K562 (cell line): ENCODE data around the gene SEC16A. TPM values are rescaled to one million over a fixed set of nuclear protein-coding genes. Genes with fewer than 3 reads are reported as not detected.
A peak's percentile ranks its signal among the peaks of the same experiment; 100 is the strongest.

Experiments used
- CBX1 ChIP-seq: sonication (generic); IDR thresholded peaks from 2 replicates; pipeline ENCODE4 v1.6.1; 2016; ENCODE audit warnings: antibody characterized with exemption, low read depth, mild to moderate bottlenecking
- CHD2 ChIP-seq: IDR thresholded peaks from 2 replicates; pipeline ENCODE4 v1.6.1; 2011; ENCODE audit warnings: low read depth, low read length
- CTBP1 ChIP-seq: fragments of 450-650 bp; IDR thresholded peaks from 2 replicates; pipeline ENCODE4 v1.6.1; 2016; ENCODE audit warnings: borderline replicate concordance
- FIP1L1 ChIP-seq: fragments of 200-400 bp; formaldehyde crosslinking; IDR thresholded peaks from 2 replicates; pipeline ENCODE4 v1.6.1; 2018; ENCODE audit warnings: mild to moderate bottlenecking, low read depth, low read length; ENCODE audit not compliant: poor library complexity, severe bottlenecking
- HCFC1 ChIP-seq: IDR thresholded peaks from 2 replicates; pipeline ENCODE4 v1.6.1; 2012; ENCODE audit warnings: low read depth, low read length, improper control_type of control experiment
- HMG20B ChIP-seq: fragments of 250-450 bp; sonication (Bioruptor Pico); IDR thresholded peaks from 2 replicates; pipeline ENCODE4 v1.5.0; 2021; ENCODE audit warnings: mild to moderate bottlenecking
- KAT2B ChIP-seq: IDR thresholded peaks from one replicate; pipeline ENCODE4 v1.6.1; 2012; ENCODE audit warnings: low read depth, mild to moderate bottlenecking, control low read depth, inconsistent platforms, low read length, moderate library complexity
- KDM5B ChIP-seq: fragments of 200-600 bp; sonication (generic); IDR thresholded peaks from 2 replicates; pipeline ENCODE4 v1.6.1; 2012; ENCODE audit warnings: low read depth, mild to moderate bottlenecking, moderate library complexity, low read length, control low read depth, inconsistent platforms; ENCODE audit not compliant: insufficient replicate concordance
- KLF1 ChIP-seq: fragments of 450-650 bp; IDR thresholded peaks from 2 replicates; pipeline ENCODE4 v1.6.1; 2016; ENCODE audit warnings: missing genetic modification characterization, missing compliant biosample characterization
- MAZ ChIP-seq, 2 experiments: fragments of 450-650 bp in 1 of 2; sonication (generic) in 1 of 2; formaldehyde crosslinking; IDR thresholded peaks in 1 of 2; conservative IDR thresholded peaks in 1 of 2; 2 replicates each; pipeline versions ENCODE4 v1.4.0 to v1.5.0; 2020; ENCODE audit warnings: mild to moderate bottlenecking in 1 of 2, missing genetic modification reagents in 1 of 2
- MXI1 ChIP-seq: IDR thresholded peaks from 2 replicates; pipeline ENCODE4 v1.6.1; 2011; ENCODE audit warnings: low read depth, mild to moderate bottlenecking, improper control_type of control experiment, low read length
- RBBP5 ChIP-seq: fragments of 200-600 bp; sonication (generic); IDR thresholded peaks from 2 replicates; pipeline ENCODE4 v1.6.1; 2012; ENCODE audit warnings: borderline replicate concordance, mild to moderate bottlenecking, low read length, control low read depth, inconsistent platforms; ENCODE audit not compliant: insufficient read depth, poor library complexity, severe bottlenecking
- RUNX1 ChIP-seq: sonication (generic); IDR thresholded peaks from 2 replicates; pipeline ENCODE4 v1.6.1; 2016; ENCODE audit warnings: antibody characterized with exemption, low read depth
- SIN3A ChIP-seq, 2 experiments: fragments of 150-350 bp in 1 of 2; IDR thresholded peaks; 2 replicates each; pipeline ENCODE4 v1.6.1; 2011 to 2016; ENCODE audit warnings: borderline replicate concordance in 2 of 2, low read depth in 2 of 2, low read length in 2 of 2, mild to moderate bottlenecking in 2 of 2, moderate library complexity in 2 of 2; ENCODE audit not compliant: control insufficient read depth in 1 of 2
- SRSF9 ChIP-seq: fragments of 200-400 bp; formaldehyde crosslinking; IDR thresholded peaks from 2 replicates; pipeline ENCODE4 v1.6.1; 2017; ENCODE audit warnings: low read depth, low read length, borderline replicate concordance
- YY1 ChIP-seq, 3 experiments: IDR thresholded peaks; 2 replicates each; pipeline ENCODE4 v1.6.1; 2011; ENCODE audit warnings: low read length in 2 of 3, mild to moderate bottlenecking in 2 of 3, moderate library complexity in 2 of 3, borderline replicate concordance in 1 of 3, control low read depth in 1 of 3, low read depth in 1 of 3; ENCODE audit not compliant: insufficient read depth in 3 of 3, insufficient replicate concordance in 2 of 3, control insufficient read depth in 1 of 3, insufficient read length in 1 of 3; ENCODE audit errors: extremely low read depth in 1 of 3
- polyA plus RNA-seq, 8 experiments: library from polyadenylated mRNA; depleted of rRNA in 4 of 8; stranded (reverse) in 5 of 8; unstranded in 3 of 8; fragments of >200 nt; fragmentation: Nextera tagmentation in 2 of 8; fragmentation: Illumina TruSeq in 1 of 8; extraction: Ambion mirVana in 2 of 8; extraction: Trizol in 1 of 8; gene quantifications; 2 replicates each; pipeline versions ENCODE4 v1.2.1 to v1.2.3, GENCODE V29; 2011 to 2014; ENCODE audit warnings: inconsistent platforms in 1 of 8, missing spikeins in 1 of 8
- total RNA-seq, 7 experiments: library from RNA; depleted of rRNA in 6 of 7; stranded (reverse); fragments of >200 nt in 6 of 7; fragmentation: Illumina TruSeq in 2 of 7; extraction: Trizol in 2 of 7; gene quantifications; 2 replicates each; pipeline versions ENCODE4 v1.2.1 to v1.2.3, GENCODE V29; 2011 to 2021; ENCODE audit warnings: low replicate concordance in 1 of 7
- TF ChIP-seq, protein P1 (sequence below): fragments of 250-450 bp; sonication (Bioruptor Pico); IDR thresholded peaks from 2 replicates; pipeline ENCODE4 v1.9.0; 2021; ENCODE audit warnings: mild to moderate bottlenecking, inconsistent platforms
- TF ChIP-seq, protein P2 (sequence below), 2 experiments: fragments of 450-650 bp; conservative IDR thresholded peaks; 2 replicates each; pipeline ENCODE4 v1.6.1; 2017; ENCODE audit warnings: mild to moderate bottlenecking in 2 of 2, moderate library complexity in 2 of 2
- TF ChIP-seq, protein P3 (sequence below), 2 experiments: fragments of 450-650 bp in 1 of 2; sonication (generic) in 1 of 2; formaldehyde crosslinking; conservative IDR thresholded peaks; 2 replicates each; pipeline versions ENCODE4 v1.4.0 to v1.8.1; 2020 to 2022; ENCODE audit warnings: mild to moderate bottlenecking in 1 of 2, missing genetic modification reagents in 1 of 2
- TF ChIP-seq, protein P4 (sequence below): fragments of 250-450 bp; sonication (Bioruptor Pico); IDR thresholded peaks from 2 replicates; pipeline ENCODE4 v1.5.0; 2021

Gene SEC16A
- total and polyA plus RNA-seq, 9 of the 15 experiments (the other 6 are each of a cell fraction or from before 2014, with no cell fraction given): 8.3 to 62.8 (median 14.0) TPM

DNA sequence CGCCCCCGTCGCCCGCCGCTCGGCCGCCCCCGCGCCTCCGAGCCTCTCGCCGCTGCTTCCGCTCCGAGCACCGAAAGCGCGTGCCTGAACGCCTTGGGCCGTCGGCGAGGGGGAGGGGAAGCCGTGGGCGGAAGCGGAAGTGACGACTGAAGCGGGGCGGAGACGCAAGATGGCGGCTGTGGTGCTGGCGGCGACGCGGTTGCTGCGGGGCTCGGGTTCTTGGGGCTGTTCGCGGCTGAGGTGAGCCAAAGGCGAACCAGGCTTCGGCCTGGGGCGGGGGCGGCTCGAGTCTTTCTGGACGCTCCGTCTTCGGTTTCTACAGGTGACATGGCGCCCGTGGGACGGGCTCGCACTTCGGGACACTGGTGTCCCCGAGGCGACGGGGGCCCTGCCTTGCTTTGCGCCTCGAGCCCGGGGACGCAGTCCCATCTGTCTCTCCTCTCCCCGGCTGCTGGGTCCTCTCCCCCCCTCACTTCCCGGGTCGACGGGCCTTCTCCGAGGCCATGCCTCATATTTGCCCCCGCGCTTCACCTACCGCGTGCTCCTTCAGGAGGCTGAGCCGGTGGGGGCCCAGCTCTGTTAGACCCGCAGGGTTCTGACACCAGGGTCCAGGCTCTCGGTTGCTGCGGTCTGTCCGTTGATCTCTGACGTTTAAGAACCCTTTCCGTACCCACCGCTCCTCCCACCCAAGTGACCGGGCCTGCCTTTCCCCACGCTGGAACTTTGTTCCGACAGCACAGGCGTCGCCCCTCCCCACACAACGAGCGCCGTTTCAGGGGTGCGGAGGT, 72.1 kb downstream of the SEC16A start, which contains the start of the genes ENTR1 and PMPCA (continued):
- TF ChIP-seq, protein P1, sequence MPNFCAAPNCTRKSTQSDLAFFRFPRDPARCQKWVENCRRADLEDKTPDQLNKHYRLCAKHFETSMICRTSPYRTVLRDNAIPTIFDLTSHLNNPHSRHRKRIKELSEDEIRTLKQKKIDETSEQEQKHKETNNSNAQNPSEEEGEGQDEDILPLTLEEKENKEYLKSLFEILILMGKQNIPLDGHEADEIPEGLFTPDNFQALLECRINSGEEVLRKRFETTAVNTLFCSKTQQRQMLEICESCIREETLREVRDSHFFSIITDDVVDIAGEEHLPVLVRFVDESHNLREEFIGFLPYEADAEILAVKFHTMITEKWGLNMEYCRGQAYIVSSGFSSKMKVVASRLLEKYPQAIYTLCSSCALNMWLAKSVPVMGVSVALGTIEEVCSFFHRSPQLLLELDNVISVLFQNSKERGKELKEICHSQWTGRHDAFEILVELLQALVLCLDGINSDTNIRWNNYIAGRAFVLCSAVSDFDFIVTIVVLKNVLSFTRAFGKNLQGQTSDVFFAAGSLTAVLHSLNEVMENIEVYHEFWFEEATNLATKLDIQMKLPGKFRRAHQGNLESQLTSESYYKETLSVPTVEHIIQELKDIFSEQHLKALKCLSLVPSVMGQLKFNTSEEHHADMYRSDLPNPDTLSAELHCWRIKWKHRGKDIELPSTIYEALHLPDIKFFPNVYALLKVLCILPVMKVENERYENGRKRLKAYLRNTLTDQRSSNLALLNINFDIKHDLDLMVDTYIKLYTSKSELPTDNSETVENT (CRISPR knock-in tag): peak; percentile 46; the same call in 1 of the 2 replicates
- TF ChIP-seq SRSF9 (no peak), CHD2 (peak; percentile 59), SIN3A (IDR thresholded peaks at IDR 0.05; ENCODE audit: borderline replicate concordance in 2 of 2, control insufficient read depth in 1 of 2, low read depth in 2 of 2, low read length in 2 of 2) (peak; percentile 9 to 83; a peak in 3 of 4 replicates), YY1 (IDR thresholded peaks at IDR 0.05; ENCODE audit: borderline replicate concordance in 1 of 3, control insufficient read depth in 1 of 3, extremely low read depth in 1 of 3, insufficient read depth in 3 of 3, insufficient read length in 1 of 3, insufficient replicate concordance in 2 of 3, low read depth in 1 of 3, low read length in 2 of 3) (peak; percentile 92 to 99 (median 96)), KLF1 (tag) (no peak), RBBP5 (peak; percentile 83), CBX1 (peak; percentile 8; the same call in 1 of the 2 replicates), KDM5B (peak; percentile 89), MXI1 (peak; percentile 44; the same call in 1 of the 2 replicates), MAZ (CRISPR knock-in tag; conservative IDR thresholded peaks at IDR 0.05 in 1 of 2, IDR thresholded peaks at IDR 0.05 in 1 of 2) (peak; percentile 52 to 73; a peak in 3 of 4 replicates), HMG20B (CRISPR knock-in tag) (no peak), CTBP1 (peak; percentile 47; the same call in 1 of the 2 replicates), FIP1L1 (peak; percentile 31), KAT2B (no peak), RUNX1 (no peak), HCFC1 (peak; percentile 74)
- TF ChIP-seq, protein P2, sequence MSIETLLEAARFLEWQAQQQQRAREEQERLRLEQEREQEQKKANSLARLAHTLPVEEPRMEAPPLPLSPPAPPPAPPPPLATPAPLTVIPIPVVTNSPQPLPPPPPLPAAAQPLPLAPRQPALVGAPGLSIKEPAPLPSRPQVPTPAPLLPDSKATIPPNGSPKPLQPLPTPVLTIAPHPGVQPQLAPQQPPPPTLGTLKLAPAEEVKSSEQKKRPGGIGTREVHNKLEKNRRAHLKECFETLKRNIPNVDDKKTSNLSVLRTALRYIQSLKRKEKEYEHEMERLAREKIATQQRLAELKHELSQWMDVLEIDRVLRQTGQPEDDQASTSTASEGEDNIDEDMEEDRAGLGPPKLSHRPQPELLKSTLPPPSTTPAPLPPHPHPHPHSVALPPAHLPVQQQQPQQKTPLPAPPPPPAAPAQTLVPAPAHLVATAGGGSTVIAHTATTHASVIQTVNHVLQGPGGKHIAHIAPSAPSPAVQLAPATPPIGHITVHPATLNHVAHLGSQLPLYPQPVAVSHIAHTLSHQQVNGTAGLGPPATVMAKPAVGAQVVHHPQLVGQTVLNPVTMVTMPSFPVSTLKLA (conservative IDR thresholded peaks at IDR 0.05): peak; percentile 32 to 75
- TF ChIP-seq, protein P3, sequence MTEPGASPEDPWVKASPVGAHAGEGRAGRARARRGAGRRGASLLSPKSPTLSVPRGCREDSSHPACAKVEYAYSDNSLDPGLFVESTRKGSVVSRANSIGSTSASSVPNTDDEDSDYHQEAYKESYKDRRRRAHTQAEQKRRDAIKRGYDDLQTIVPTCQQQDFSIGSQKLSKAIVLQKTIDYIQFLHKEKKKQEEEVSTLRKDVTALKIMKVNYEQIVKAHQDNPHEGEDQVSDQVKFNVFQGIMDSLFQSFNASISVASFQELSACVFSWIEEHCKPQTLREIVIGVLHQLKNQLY (CRISPR knock-in tag; conservative IDR thresholded peaks at IDR 0.05): no peak
- TF ChIP-seq, protein P4, sequence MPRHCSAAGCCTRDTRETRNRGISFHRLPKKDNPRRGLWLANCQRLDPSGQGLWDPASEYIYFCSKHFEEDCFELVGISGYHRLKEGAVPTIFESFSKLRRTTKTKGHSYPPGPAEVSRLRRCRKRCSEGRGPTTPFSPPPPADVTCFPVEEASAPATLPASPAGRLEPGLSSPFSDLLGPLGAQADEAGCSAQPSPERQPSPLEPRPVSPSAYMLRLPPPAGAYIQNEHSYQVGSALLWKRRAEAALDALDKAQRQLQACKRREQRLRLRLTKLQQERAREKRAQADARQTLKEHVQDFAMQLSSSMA (CRISPR knock-in tag): 0 out of 2 replicates have a peak, but pooled peaks have one; percentile 17
